Stimulated activated CD8-positive, alpha-beta memory T cell treated with anti-CD3 and anti-CD28 coated beads, Interleukin-7, amount 100 ng/mL, for 24 hours (primary cell): ENCODE measurements around the gene KIF2A.

Experiments used
- DNase-seq: peaks from one replicate; pipeline ENCODE4 v3.0.0-alpha.2; 2020; ENCODE audit warnings: low read depth

KIF2A gene

DNA sequence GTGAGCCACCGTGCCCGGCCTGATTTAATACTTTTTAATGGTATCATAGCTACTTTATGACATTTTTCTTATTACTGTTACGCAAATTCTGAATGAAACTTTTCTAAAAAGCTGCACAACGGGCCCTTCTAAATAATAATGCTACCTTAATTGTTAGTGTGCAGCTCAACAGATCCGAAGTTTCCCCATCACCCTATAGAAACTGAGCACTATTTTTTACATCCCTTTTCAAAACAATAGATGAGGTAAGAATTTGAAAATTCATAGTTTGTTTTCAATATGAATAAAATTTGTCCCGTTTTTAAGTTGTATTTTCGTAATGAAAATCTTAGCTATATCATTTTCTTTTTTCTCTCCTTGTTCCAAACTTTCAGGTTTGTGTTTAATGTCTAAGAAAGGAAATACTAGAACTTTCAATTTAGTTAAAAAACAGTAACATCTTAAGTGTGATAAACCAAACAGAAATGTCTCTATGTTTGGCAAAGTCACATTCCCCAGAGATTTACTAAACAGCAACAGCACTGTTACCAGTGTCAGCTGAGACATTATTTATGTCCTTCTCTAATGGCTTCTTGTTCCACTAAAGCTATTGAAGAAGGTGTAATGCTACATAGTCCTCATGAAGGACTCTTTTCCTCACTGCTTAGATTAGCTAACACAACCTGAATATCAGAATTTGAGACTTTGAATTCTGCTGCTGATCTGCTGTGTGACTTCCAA lies 22.9 kb downstream of the KIF2A start:
- no peak for DNase-seq

DNA sequence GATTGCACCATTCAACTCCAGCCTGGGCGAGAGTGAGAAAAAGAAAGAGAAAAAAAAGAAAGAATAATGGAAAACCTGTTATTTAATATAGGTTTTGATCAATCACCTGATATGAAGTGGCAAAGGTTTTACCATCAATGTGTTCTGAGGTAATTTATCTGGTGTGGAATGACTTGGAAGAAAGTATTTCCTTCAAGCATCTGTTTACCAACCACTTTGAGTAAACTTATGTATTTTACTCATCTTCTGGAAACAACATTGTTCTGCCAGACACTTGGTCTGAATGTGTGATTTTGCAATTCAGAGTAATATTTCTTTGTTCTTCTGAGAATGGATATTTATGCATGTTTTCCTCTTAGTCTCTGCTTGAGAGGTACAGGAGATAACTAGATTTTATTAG lies 24.3 kb downstream of the KIF2A start:
- DNase-seq, result no peak

DNA sequence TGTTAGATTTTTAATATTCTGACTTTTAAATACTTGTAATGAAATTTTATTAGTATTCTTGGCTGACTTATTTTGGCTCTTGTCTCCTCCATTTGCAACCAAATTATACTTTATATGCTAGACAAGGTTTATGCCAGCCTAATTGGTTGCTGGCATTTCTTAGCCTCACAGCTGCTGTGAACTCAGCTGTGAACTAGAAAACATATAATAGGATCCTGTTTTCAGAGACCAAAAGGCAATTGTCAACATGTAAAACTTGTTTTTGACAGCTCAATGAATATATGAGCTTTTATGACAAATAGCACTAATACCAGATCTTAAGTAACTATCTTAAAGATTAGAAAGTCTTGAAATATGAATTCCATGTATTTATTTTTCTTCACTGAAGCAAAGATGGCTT lies 25.9 kb downstream of the KIF2A start:
- no peak for DNase-seq

DNA sequence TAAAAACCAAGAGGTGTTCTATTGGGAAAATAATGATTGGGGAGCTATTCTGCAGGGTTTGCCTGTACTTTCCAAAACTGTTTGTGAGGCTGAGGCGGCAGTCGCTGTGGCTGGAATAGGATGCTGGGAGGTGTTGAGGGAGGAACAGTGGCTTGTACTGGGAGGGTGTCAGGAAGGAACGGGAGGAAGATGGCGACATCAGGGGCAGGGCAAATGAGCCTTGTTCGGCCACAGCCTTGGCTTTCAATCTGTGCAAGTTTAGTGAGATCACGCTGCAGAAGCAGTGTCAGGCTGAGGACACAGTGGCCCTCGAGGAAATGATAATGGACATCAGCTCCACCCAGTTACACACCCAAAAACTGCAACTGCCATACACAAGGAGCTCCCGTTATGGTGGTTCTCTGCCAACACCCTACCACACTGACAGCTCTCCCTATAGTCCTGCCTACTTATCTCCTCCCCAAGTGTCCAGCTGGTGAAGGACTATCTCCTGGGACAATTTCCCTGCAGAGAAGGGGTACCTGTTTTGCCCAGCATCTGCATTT lies 27.3 kb downstream of the KIF2A start:
- DNase-seq, result no peak

DNA sequence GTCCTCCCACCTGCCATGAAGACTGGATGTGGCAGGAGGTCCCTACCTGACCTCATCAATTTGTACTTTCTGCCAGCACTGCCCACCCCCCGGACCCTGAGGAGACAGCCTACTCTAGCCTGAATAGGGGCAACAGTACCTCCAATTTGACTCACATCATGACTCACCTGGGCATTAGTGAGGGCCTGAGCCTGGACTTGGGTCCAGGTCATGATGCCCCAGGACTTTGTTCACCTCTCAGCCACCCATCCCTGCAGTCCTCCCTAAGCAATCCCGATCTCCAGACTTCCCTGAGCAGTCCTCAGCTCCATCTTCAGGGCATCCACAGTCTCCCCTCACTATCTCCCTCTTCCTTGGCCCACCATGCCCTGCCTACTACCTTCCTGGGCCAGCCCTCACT lies 28.1 kb downstream of the KIF2A start:
- DNase-seq, result no peak

DNA sequence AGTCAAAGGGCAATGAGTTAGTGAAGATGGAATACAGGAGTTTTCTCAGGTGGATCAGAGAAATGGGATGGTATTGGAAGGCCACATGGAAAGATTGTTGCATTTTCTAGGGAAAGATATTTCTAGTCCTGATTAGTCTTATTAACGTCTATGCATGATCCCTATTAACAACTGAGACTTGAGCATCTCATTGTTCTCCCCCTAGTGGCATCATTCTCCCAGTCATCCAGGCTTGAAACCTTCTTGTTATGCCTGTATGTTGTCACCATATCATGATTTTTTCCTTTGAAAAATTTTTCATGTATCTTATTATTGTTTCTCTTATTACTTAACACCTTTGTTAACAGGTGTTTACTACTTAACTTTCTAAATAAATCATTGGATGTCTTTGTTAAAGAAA lies 34.4 kb downstream of the KIF2A start:
- DNase-seq, result no peak

DNA sequence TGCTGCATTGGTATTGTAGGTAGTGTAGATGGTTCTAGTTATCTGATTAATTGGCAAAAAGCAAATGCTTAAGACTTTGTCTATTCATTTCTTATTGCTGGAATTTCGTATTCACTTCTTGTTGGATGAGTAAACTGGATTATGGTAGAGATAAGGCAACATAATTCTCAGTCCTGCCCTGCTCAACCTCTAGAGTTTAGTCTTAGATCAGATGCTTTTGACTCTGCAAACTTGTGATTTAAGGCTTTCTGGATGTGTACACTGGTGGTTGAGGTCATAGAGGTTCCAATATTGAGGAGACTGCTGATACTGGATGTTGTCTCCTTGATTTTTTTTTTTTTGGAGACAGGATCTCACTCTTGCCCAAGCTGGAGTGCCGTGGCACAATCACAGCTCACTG lies 35.0 kb downstream of the KIF2A start:
- DNase-seq, result no peak

DNA sequence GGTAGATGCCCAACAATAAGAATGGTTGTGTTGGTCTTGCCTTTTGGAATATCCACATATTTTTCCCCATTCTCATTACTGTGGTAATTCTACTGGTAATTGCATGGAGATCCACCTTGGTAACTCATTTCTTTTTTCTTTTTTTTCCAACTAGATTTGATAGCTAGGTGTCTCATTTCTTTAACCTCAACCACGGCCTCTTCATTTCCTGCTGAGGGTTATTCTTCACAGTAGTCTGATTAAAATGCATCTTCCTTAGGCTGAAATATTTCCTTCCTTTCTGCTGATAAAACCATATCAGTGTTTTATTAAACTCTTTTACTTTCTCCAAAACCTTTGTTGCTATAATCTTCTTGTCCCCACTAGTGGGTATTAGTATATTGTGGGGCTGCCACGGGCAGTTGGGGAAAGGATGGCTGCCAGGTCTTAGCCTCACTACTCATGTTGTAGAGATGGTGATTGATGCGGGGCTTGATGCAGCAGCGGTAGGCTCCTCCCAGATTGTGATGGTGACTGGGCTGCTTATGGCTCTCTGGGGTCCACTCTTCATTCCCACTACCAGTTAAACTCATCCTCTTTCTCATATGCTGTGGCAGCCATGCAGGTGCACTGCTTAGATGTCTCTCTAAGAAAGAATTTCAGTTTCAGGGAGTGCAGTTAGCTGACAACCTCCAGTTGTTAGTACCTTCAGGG lies 35.9 kb downstream of the KIF2A start:
- DNase-seq, result no peak

DNA sequence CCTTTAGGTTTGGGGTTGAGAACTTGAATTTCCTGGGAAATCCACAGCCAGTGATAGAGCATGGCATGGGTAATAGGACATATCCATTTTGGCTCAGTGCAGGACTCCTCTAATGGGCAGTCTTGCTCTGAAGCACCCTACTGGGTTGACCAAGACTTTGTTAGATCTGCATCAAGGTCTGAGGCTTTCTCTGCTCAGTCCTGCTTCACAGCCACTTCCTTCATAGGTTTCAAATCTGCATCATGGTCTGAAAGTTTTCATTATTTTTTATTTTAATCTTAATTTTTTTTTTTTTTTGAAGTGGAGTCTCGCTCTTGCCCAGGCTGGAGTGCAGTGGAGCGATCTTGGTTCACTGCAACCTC lies 36.5 kb downstream of the KIF2A start:
- no peak for DNase-seq

DNA sequence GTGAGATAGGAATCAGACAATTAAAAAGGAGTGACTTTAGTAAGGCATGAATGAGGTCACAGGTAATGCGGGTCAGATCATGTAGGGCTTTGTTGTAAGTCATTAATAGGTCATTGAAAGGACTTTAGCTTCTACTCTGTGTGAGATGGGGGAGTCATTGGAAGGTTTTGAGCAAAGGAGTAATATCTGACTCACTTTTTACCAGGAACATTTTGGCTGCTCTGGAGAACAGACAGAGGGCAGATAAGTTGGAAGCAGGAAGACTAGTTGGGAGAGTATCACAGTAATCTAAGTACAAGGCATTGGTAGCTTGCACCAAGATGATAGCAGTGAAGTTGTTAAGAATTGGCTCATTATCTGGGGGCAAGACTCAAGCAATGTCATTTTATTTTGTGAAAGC lies 37.4 kb downstream of the KIF2A start:
- no peak for DNase-seq

DNA sequence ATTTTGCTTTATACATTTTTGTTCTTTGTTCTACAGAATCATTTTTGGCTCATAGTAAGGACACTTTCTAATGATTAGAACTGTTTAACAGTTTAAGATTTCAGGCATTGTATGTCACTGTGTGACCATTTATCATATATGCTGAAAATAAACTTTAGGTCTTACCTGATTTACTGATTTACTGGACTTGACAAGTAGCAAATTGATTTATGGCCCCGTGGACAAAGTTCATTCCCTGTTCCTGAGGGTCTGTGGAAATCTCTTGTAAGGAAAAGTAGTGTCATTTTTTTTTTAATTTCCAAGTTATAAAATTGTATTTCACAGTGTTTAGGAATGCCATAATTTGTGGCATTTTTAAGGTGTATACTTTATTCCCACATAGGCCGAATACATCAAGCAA lies 40.7 kb downstream of the KIF2A start:
- DNase-seq, result no peak

DNA sequence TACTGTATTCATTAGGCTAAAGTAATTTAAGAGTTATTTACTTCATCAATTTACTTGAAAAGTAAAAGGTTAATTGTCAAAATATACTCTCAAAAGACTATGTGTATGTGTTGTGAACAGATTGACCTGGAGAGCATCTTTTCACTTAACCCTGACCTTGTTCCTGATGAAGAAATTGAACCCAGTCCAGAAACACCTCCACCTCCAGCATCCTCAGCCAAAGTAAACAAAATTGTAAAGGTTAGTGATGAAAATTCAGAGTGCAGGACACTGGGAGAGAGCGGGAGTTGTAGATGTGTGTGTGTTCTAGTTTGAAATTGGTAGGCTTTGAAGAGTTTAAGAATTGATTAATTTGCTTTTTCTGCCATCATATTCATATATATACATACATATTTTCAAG lies 41.9 kb downstream of the KIF2A start:
- DNase-seq, result no peak

DNA sequence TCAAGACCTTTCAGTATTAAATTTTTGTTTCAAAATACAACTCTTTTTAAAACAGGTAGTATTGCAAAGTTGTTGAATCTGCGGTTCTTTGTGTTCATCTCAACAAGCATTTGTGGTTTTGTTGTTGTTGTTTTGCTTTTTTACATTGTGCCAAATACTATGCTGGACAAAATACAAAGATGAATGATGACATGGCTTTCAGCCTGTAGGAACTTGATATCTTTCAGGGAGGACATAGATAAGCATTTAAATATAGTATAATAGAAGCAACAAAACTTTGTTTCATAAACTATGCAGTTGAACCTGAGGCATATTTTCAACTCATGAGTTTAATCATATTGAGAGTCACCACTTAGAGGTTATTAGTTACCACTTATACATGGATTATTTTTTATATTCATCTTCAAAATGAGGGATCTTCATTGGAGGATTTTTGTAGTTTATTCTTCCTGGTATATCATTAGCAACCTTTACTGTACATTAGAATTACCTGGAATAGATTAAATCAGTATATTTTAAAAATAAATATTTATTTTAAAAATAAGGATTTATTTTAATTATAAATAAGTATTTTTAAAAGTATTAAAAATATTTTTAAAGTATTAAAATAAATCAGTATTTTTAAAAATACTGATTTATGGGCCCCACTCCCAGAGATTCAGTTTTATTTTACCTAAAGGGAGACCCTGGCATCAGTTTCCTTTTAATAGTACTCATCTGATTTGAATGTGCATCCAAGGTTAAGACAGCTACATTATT lies 42.9 kb downstream of the KIF2A start:
- no peak for DNase-seq

DNA sequence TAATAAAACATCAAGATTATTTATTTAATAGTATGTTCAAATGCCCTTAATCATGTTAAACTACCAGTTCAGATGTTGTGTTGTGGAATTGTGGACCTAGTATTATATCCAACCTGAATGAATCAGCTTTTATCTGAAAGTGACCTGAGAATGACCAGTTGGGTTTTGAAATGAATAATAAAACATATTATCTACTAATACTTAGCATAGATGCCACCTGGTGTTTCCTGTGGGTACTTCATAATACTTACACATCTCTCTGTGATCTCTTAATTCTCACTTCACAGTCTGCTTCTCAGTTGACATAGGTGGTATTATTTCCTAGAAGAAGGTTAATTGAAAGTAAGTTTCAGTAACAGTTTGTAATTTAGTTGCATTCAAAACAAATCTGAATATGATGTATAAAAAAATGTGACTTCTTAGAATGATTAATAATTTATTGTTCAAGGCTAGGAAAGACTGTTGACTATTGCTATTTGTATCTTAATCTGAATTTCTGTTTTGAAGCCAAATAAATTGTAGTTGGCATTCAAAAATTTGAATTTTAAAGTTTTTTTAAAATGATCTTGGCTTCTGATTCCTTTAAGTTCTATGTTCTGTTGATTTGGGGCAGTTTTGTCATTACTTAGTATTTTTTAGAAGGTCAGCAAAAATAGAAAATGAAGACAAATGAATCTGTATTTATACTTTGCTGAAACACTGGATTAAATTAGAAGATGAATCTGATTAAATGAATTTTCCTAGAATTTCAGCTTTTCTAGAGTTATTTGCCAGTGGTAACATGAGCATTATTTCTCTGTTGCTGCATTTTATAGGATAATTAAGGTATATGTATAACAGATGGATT lies 48.2 kb downstream of the KIF2A start:
- DNase-seq, result no peak

DNA sequence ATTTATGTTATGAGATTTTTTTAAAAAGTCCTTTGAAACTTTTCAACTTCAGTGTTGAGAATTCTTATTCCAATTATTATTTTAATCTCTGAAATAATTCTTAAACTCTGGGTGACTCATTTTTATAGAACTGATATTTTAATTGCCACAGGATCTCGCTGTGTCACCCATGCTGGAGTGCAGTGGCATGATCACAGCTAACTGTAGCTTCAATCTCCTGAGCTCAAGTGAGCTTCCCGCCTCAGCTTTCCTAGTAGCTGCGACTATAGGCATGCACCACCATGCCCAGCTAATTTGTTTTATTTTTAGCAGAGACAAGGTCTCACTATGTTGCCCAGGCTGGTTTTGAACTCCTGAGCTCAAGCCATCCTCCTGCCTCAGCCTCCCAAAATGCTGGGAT lies 56.7 kb downstream of the KIF2A start:
- no peak for DNase-seq

DNA sequence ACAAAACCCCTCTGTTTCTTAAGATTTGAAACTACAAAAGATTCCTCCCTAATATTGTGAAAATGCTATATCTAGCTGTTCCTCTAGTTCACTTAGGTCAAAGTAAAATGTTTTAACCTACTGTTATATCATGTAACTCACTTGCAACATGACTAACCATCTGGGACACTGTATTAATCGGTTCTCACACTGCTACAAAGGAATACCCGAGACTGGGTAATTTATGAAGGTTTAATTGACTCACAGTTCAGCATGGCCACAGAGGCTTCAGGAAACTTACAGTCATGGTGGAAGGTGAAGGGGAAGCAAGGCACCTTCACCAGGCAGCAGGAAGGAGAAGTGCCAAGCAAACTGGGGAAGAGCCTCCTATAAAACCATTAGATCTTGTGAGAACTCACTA lies 63.0 kb downstream of the KIF2A start:
- DNase-seq, result no peak

DNA sequence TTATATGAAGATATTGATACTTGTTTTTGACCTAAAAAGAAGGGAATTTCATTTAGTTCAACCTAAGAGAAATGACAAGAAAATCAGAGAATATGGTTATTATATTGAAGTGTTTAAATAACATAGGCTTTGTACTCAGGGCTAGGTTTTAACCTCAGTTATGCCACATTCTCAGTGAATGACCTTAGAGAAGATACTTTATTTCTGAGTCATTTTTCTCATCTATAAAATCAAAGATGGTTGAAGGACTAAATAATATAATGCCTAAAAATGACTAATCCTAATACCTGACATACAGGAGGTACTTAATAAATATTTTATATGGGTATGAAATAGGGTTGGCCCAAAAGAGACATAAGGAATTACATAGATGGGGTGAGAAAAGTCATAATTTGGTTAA lies 65.4 kb downstream of the KIF2A start:
- DNase-seq, result no peak

DNA sequence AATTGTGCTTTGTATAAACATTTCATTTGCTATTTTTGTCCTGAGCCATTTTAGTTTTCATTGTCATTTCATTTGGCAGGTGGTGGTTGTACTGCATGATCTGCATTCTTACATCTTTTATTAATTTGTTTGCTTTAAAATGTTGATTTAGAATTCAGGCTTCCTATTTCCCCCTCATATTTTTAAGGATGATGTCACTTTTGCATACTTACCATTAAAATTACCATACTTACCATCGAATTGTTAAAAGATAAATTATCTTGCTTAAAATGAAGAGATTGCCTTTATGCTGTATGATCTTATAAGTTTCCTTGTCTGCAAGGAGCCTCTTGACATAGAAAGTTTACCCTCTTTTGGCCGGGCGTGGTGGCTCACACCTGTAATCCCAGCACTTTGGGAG lies 66.6 kb downstream of the KIF2A start:
- DNase-seq, result no peak

DNA sequence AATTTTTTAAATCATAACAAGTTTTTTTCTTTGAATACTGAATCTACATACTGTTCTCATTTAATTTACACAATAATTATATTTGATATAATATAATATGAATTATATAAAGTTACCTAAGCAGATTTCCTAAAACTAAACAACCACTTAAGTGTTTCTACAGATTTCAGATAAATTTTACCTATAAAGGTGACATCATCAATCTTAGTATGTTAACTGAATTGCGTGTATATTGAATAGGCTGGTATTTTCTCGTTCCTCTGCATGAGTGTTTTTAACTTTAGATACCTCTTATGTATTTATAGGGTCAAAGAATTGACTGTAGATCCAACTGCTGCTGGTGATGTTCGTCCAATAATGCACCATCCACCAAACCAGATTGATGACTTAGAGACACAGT lies 67.4 kb downstream of the KIF2A start:
- DNase-seq, result no peak

DNA sequence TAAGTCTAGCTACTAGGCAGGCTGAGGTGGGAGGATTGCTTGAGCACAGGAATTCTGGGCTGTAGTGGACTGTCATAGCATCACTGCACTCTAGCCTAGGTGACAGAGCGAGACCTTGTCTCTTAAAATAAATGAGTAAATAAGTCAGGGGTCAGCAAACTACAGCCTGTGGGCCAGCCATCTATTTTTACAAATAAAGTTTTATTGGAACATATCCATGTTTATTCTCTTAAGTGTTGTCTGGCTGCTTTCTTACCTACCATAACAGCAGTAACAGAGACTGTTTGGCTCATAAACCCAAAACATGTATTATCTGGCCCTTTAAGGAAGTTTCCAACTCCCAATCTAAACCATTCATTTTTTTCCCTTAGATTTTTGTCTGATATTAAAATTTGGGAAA lies 68.1 kb downstream of the KIF2A start:
- no peak for DNase-seq

DNA sequence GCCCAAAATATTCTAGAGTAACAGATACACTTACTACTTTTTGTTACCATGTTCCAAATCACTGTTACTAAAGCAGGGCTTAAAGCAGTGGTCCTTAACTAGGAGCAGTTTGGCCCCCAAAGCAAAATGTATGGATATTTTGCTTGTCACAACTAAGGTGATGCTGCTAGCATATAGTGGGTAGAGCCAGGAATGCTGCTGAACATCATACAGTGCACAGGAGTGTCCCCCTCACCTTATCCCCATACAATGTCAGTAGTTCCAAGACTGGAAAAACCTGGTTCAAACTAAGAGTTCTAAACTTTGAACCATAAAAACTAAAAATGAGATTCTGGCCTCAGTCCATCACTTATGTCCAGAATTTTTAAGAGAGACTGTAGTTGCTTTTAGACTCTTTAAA lies 69.6 kb downstream of the KIF2A start:
- no peak for DNase-seq

DNA sequence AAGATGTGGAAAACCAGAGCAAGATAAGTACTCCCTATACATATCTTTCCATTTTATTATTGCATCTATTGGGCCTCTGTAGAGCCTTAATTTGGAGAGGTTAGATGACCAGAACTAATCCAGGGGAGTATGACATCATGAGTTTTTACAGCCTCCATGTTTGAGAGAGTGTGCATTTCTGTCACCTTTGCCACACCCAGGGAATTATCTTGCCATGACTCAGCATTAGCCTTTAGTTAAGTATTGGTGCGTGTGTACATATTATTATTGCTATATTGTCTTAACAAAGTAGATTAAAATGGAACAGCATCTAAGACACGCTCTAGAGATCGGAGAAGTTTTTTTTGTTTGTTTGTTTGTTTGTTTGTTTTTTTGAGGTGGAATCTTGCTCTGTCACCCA lies 70.1 kb downstream of the KIF2A start:
- DNase-seq, result no peak
